HepG2 (cell line): Measurements from ENCODE around the gene NEURL1. TPM values are rescaled to one million over a fixed set of nuclear protein-coding genes. Genes with fewer than 3 reads are reported as not detected.

ENCODE experiments used
- CAMTA2 ChIP-seq: sonication (generic); formaldehyde crosslinking; IDR thresholded peaks from 2 replicates; pipeline ENCODE4 v1.4.0; 2020; ENCODE audit warnings: mild to moderate bottlenecking, missing genetic modification reagents, borderline replicate concordance
- GABPA ChIP-seq, 2 experiments: IDR thresholded peaks; 2 replicates each; pipeline ENCODE4 v1.6.1; 2011 to 2016; ENCODE audit warnings: low read depth in 2 of 2, low read length in 1 of 2, missing biosample characterization in 1 of 2, missing genetic modification characterization in 1 of 2
- HOXA5 ChIP-seq: sonication (generic); formaldehyde crosslinking; IDR thresholded peaks from 2 replicates; pipeline ENCODE4 v1.4.0; 2020; ENCODE audit warnings: missing genetic modification reagents
- MAFF ChIP-seq: IDR thresholded peaks from 2 replicates; pipeline ENCODE4 v1.6.1; 2011; ENCODE audit warnings: low read depth, low read length, improper control_type of control experiment
- RCOR2 ChIP-seq: IDR thresholded peaks from 2 replicates; pipeline ENCODE4 v1.6.1; 2016; ENCODE audit warnings: missing biosample characterization, missing genetic modification reagents
- SOX13 ChIP-seq, 3 experiments: fragments of 450-650 bp in 1 of 3; sonication (generic) in 1 of 3; formaldehyde crosslinking in 1 of 3; IDR thresholded peaks in 2 of 3; conservative IDR thresholded peaks in 1 of 3; 2 replicates each; pipeline versions ENCODE4 v1.5.0 to v1.6.1; 2016 to 2020; ENCODE audit warnings: antibody characterized with exemption in 1 of 3, mild to moderate bottlenecking in 1 of 3, missing compliant biosample characterization in 1 of 3, missing genetic modification reagents in 1 of 3, moderate library complexity in 1 of 3
- ZNF331 ChIP-seq: sonication (generic); formaldehyde crosslinking; IDR thresholded peaks from 2 replicates; pipeline ENCODE4 v1.4.0; 2020; ENCODE audit warnings: missing genetic modification reagents
- ZNF552 ChIP-seq: sonication (generic); formaldehyde crosslinking; IDR thresholded peaks from 2 replicates; pipeline ENCODE4 v1.9.0; 2022; ENCODE audit warnings: missing genetic modification reagents, mild to moderate bottlenecking, borderline replicate concordance
- ZNF816 ChIP-seq: sonication (generic); formaldehyde crosslinking; IDR thresholded peaks from 2 replicates; pipeline ENCODE4 v1.8.0; 2022; ENCODE audit warnings: missing genetic modification reagents, mild to moderate bottlenecking, borderline replicate concordance
- polyA plus RNA-seq, 8 experiments: library from polyadenylated mRNA; depleted of rRNA in 3 of 8; stranded (reverse) in 7 of 8; unstranded in 1 of 8; fragments of >200 nt; fragmentation: Illumina TruSeq in 4 of 8; extraction: Trizol in 4 of 8; gene quantifications; 2 replicates each; pipeline versions ENCODE4 v1.2.1 to v1.2.3, GENCODE V29; 2011 to 2016; ENCODE audit warnings: low read depth in 4 of 8, missing spikeins in 1 of 8, mixed read lengths in 1 of 8; ENCODE audit not compliant: insufficient read depth in 1 of 8
- total RNA-seq, 5 experiments: library from RNA; depleted of rRNA; stranded (reverse); fragments of >200 nt; fragmentation: Illumina TruSeq; extraction: Trizol; gene quantifications; 2 replicates each; pipeline ENCODE4 v1.2.3, GENCODE V29; 2016; ENCODE audit warnings: low read depth in 1 of 5
- TF ChIP-seq, protein P1 (sequence below), 2 experiments: fragments of 450-650 bp in 1 of 2; sonication (generic) in 1 of 2; formaldehyde crosslinking in 1 of 2; IDR thresholded peaks; 2 replicates each; pipeline versions ENCODE4 v1.6.1 to v1.8.0; 2016 to 2022; ENCODE audit warnings: antibody characterized with exemption in 1 of 2, mild to moderate bottlenecking in 1 of 2, missing genetic modification reagents in 1 of 2
- TF ChIP-seq, protein P2 (sequence below): sonication (generic); formaldehyde crosslinking; IDR thresholded peaks from 2 replicates; pipeline ENCODE4 v1.8.0; 2022; ENCODE audit warnings: missing genetic modification reagents, mild to moderate bottlenecking, moderate library complexity, borderline replicate concordance
- TF ChIP-seq, protein P3 (sequence below): sonication (generic); formaldehyde crosslinking; IDR thresholded peaks from 2 replicates; pipeline ENCODE4 v1.4.0; 2020; ENCODE audit warnings: missing genetic modification reagents, mild to moderate bottlenecking, borderline replicate concordance

The NEURL1 gene
- total and polyA plus RNA-seq, 2 of the 13 experiments (the other 11 are each of a cell fraction or from before 2014, with no cell fraction given): not detected

DNA sequence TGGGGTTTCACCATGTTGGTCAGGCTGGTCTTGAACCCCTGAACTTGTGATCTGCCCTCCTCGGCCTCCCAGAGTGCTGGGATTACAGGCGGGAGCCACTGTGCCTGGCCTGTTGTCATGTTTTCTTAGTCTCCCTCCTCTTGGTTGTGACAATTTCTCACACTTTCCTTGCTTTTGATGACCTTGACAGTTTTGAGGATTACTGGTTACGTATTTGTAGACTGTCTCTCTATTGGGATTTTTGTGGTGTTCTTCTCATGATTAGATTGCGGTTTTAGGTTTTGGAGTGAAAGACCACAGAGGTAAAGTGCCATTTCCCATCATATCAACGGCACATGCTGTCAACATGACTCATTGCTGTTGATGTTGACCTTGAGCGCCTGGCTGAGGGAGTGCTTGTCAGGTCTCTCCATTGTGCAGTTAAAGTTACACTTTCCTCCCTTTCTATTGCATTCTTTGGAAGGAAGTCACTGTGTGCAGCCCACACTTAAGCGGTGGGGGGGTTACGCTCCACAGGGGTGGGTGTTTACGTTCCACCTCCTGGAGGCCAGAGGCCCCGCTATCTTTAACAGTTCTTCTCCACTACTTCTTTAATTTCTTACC lies 10.8 kb downstream of the NEURL1 start (continued):
- TF ChIP-seq, protein P1, sequence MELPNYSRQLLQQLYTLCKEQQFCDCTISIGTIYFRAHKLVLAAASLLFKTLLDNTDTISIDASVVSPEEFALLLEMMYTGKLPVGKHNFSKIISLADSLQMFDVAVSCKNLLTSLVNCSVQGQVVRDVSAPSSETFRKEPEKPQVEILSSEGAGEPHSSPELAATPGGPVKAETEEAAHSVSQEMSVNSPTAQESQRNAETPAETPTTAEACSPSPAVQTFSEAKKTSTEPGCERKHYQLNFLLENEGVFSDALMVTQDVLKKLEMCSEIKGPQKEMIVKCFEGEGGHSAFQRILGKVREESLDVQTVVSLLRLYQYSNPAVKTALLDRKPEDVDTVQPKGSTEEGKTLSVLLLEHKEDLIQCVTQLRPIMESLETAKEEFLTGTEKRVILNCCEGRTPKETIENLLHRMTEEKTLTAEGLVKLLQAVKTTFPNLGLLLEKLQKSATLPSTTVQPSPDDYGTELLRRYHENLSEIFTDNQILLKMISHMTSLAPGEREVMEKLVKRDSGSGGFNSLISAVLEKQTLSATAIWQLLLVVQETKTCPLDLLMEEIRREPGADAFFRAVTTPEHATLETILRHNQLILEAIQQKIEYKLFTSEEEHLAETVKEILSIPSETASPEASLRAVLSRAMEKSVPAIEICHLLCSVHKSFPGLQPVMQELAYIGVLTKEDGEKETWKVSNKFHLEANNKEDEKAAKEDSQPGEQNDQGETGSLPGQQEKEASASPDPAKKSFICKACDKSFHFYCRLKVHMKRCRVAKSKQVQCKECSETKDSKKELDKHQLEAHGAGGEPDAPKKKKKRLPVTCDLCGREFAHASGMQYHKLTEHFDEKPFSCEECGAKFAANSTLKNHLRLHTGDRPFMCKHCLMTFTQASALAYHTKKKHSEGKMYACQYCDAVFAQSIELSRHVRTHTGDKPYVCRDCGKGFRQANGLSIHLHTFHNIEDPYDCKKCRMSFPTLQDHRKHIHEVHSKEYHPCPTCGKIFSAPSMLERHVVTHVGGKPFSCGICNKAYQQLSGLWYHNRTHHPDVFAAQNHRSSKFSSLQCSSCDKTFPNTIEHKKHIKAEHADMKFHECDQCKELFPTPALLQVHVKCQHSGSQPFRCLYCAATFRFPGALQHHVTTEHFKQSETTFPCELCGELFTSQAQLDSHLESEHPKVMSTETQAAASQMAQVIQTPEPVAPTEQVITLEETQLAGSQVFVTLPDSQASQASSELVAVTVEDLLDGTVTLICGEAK (IDR thresholded peaks at IDR 0.05): no peak
- TF ChIP-seq, protein P1 (CRISPR knock-in tag; IDR thresholded peaks at IDR 0.05): no peak; the same call in 1 of the 2 replicates
- TF ChIP-seq SOX13 (IDR thresholded peaks at IDR 0.05) (0 out of 2 replicates have a peak, but pooled peaks have one; percentile 51), SOX13 (CRISPR knock-in tag; conservative IDR thresholded peaks at IDR 0.05 in 1 of 2, IDR thresholded peaks at IDR 0.05 in 1 of 2) (peak in 1 of 2 experiments; percentile 88; a peak in 2 of 4 replicates), ZNF816 (CRISPR knock-in tag) (0 out of 2 replicates have a peak, but pooled peaks have one; percentile 36), ZNF331 (peak; percentile 73), GABPA (IDR thresholded peaks at IDR 0.05; ENCODE audit: low read depth, low read length) (no peak), GABPA (CRISPR knock-in tag; IDR thresholded peaks at IDR 0.05; ENCODE audit: low read depth) (peak; percentile 40; the same call in 1 of the 2 replicates), HOXA5 (CRISPR knock-in tag) (peak; percentile 82), ZNF552 (CRISPR knock-in tag) (no peak), MAFF (peak; percentile 47), CAMTA2 (CRISPR knock-in tag) (no peak), RCOR2 (CRISPR knock-in tag) (0 out of 2 replicates have a peak, but pooled peaks have one; percentile 19)
- TF ChIP-seq, protein P2, sequence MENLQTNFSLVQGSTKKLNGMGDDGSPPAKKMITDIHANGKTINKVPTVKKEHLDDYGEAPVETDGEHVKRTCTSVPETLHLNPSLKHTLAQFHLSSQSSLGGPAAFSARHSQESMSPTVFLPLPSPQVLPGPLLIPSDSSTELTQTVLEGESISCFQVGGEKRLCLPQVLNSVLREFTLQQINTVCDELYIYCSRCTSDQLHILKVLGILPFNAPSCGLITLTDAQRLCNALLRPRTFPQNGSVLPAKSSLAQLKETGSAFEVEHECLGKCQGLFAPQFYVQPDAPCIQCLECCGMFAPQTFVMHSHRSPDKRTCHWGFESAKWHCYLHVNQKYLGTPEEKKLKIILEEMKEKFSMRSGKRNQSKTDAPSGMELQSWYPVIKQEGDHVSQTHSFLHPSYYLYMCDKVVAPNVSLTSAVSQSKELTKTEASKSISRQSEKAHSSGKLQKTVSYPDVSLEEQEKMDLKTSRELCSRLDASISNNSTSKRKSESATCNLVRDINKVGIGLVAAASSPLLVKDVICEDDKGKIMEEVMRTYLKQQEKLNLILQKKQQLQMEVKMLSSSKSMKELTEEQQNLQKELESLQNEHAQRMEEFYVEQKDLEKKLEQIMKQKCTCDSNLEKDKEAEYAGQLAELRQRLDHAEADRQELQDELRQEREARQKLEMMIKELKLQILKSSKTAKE (CRISPR knock-in tag): peak; percentile 59
- TF ChIP-seq, protein P3, sequence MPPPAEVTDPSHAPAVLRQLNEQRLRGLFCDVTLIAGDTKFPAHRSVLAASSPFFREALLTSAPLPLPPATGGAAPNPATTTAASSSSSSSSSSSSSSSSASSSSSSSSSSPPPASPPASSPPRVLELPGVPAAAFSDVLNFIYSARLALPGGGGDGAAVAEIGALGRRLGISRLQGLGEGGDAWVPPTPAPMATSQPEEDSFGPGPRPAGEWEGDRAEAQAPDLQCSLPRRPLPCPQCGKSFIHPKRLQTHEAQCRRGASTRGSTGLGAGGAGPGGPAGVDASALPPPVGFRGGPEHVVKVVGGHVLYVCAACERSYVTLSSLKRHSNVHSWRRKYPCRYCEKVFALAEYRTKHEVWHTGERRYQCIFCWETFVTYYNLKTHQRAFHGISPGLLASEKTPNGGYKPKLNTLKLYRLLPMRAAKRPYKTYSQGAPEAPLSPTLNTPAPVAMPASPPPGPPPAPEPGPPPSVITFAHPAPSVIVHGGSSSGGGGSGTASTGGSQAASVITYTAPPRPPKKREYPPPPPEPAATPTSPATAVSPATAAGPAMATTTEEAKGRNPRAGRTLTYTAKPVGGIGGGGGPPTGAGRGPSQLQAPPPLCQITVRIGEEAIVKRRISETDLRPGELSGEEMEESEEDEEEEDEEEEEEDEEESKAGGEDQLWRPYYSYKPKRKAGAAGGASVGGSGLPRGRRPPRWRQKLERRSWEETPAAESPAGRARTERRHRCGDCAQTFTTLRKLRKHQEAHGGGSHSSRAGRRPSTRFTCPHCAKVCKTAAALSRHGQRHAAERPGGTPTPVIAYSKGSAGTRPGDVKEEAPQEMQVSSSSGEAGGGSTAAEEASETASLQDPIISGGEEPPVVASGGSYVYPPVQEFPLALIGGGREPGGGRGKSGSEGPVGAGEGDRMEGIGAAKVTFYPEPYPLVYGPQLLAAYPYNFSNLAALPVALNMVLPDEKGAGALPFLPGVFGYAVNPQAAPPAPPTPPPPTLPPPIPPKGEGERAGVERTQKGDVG (CRISPR knock-in tag): no peak
